ENCODE measurements around the gene SQSTM1.

SQSTM1 gene

DNA sequence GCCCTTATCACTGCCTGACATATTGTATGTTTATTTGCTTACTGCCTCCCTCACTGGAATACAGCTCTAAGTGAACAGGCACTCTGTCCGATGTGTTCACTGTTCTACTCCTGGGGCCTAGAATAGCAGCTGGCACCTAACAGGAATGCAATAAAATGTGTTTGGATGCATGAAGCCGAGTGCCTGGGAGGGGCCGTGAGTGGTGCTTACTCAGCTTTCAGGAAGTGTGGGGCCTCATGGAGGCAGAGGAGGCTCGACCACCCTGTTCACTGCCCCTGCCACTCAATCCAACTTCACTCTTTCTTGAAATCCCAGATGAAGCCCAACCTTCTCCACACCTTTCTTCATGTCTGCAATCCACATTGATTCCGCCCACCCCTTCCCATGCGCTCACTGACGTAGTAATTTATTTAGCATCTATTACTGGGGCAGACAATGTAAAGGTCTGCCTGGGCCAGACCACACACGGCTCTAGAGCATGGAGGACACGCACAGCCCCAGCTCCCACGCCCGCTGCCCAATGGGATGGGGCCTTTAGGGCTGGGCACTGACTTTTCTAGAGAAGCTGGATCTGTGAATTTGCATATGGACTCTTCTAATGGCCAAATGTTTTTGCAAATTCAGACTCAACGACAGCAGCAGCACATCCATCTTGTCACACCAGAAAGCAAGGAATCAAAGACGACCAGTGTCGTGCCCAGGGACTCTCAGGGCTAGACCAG is 65.6 kb downstream of the SQSTM1 start:
- no peak for DNase-seq (ENCODE audit: extremely low read depth, low read depth)
- TF ChIP-seq, protein P1, sequence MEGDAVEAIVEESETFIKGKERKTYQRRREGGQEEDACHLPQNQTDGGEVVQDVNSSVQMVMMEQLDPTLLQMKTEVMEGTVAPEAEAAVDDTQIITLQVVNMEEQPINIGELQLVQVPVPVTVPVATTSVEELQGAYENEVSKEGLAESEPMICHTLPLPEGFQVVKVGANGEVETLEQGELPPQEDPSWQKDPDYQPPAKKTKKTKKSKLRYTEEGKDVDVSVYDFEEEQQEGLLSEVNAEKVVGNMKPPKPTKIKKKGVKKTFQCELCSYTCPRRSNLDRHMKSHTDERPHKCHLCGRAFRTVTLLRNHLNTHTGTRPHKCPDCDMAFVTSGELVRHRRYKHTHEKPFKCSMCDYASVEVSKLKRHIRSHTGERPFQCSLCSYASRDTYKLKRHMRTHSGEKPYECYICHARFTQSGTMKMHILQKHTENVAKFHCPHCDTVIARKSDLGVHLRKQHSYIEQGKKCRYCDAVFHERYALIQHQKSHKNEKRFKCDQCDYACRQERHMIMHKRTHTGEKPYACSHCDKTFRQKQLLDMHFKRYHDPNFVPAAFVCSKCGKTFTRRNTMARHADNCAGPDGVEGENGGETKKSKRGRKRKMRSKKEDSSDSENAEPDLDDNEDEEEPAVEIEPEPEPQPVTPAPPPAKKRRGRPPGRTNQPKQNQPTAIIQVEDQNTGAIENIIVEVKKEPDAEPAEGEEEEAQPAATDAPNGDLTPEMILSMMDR (IDR thresholded peaks at IDR 0.05; ENCODE audit: low read depth, low read length) = no peak

DNA sequence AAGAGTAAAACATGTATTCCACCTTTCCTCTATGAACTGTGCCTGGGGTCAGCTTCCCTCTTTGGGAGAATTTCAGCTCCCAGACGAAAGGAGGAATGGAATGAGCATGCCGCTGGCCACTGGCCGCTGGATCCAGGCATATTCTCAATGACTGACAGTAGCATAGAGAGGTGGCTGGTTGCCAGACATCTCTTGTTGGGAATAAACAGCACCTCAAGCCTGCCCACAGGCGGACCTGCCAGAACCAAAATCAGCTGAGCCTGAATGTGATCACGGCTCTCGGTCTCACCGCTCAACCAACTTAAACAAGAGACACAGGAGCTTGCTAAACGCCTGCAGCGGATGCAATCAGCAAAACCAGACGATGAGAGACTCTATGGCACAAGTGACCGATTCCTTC is 66.4 kb downstream of the SQSTM1 start:
- DNase-seq (ENCODE audit: extremely low read depth, low read depth) = no peak
- TF ChIP-seq, protein P1 (IDR thresholded peaks at IDR 0.05; ENCODE audit: low read depth, low read length) = no peak

Data from AG09319 (cell line).